ENCODE results near the gene RND2. TPM values are rescaled to one million over a fixed set of nuclear protein-coding genes. Genes with fewer than 3 reads are reported as not detected.

RND2 gene
- total and polyA plus RNA-seq, 4 donors: 1.9 to 2.8 (median 2.2) TPM

DNA sequence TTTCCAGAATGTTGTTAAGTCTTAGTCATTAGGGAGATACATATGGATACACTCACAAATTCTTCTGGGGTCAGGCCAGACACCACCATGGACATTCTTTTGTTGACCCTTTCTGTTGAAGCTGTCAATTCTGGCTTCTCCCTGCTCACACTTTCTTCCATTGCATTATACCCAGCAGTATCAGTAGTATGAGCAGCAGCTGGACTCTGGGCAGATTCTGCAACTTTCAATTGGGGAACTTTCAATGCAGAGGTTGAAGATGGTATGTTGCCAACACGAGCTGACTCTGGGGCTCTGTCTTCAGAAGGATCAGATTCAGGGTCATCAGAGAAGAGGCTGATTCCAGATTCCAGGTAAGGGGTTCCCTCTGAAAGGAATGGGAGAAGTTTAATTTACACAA is 45.8 kb downstream of the RND2 start:
- Histone ChIP-seq H3K27me3 (ENCODE audit: control insufficient read depth in 4 of 4, insufficient read depth in 4 of 4, low read length in 3 of 4) (no peaks in the 10 kb centered on the region), H3K4me3 (ENCODE audit: low read depth in 1 of 3, low read length in 3 of 3) (no peak overlapping the region), H3K9ac (ENCODE audit: low read depth in 1 of 2, low read length in 2 of 2) (no peak overlapping the region), H3K36me3 (ENCODE audit: control insufficient read depth in 4 of 4, insufficient read depth in 3 of 4, low read depth in 1 of 4, low read length in 3 of 4) (peaks cover 0 to 2% (median 0%) of the 10 kb centered on the region in 4 donors), H3K4me1 (ENCODE audit: control insufficient read depth in 4 of 4, insufficient read depth in 4 of 4, low read length in 3 of 4) (peaks cover 4 to 21% (median 20%) of the 10 kb centered on the region in 4 donors), H3K27ac (ENCODE audit: low read depth in 1 of 2, low read length in 2 of 2) (no peak overlapping the region), H3K9me3 (ENCODE audit: control insufficient read depth in 4 of 4, low read length in 3 of 4) (no peaks in the 10 kb centered on the region)
- 47% methylated on average over 1 of the region's 1 CpG for WGBS
- no peak for DNase-seq (ENCODE audit: low spot score)
- TF ChIP-seq, protein P1, sequence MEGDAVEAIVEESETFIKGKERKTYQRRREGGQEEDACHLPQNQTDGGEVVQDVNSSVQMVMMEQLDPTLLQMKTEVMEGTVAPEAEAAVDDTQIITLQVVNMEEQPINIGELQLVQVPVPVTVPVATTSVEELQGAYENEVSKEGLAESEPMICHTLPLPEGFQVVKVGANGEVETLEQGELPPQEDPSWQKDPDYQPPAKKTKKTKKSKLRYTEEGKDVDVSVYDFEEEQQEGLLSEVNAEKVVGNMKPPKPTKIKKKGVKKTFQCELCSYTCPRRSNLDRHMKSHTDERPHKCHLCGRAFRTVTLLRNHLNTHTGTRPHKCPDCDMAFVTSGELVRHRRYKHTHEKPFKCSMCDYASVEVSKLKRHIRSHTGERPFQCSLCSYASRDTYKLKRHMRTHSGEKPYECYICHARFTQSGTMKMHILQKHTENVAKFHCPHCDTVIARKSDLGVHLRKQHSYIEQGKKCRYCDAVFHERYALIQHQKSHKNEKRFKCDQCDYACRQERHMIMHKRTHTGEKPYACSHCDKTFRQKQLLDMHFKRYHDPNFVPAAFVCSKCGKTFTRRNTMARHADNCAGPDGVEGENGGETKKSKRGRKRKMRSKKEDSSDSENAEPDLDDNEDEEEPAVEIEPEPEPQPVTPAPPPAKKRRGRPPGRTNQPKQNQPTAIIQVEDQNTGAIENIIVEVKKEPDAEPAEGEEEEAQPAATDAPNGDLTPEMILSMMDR (IDR thresholded peaks at IDR 0.05; ENCODE audit: low read depth, low read length, missing input control): no peak
- TF ChIP-seq HNF4A (conservative IDR thresholded peaks at IDR 0.05) (peak; percentile 40 to 60), RAD21 (IDR thresholded peaks at IDR 0.05) (peak in 1 of 2 donors; percentile 48), RXRA (IDR thresholded peaks at IDR 0.05) (peak in 1 of 2 donors; percentile 37), SP1 (IDR thresholded peaks at IDR 0.05) (peak; percentile 18), JUND (IDR thresholded peaks at IDR 0.05) (no peak)

DNA sequence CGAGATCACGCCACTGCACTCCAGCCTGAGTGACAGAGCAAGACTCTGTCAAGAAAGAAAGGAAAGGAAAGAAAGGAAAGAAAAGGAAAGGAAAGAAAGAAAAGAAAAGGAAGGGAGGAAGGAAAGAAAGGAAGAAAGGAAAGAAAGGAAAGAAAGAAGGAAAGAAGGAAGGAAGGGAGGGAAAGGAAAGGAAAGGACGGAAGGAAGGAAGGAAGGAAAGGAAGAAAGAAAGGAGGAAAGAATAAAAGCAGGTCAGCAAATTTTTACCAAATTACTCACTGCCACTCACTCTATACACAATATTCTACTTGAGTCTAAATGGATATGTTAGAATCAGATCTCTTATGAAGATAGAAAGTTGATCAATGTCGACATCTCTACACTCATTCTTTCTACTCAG is 49.8 kb downstream of the RND2 start:
- 90% methylated on average over 4 of the region's 4 CpGs for WGBS
- peaks cover 0 to 2% (median 0%) of the 10 kb centered on the region in 4 donors for H3K36me3 ChIP-seq (ENCODE audit: control insufficient read depth in 4 of 4, insufficient read depth in 3 of 4, low read depth in 1 of 4, low read length in 3 of 4)
- no peaks in the 10 kb centered on the region for H3K27me3 ChIP-seq (ENCODE audit: control insufficient read depth in 4 of 4, insufficient read depth in 4 of 4, low read length in 3 of 4)
- H3K27ac ChIP-seq (ENCODE audit: low read depth in 1 of 2, low read length in 2 of 2): no peak overlapping the region
- H3K4me3 ChIP-seq (ENCODE audit: low read depth in 1 of 3, low read length in 3 of 3): no peak overlapping the region
- peaks cover 2 to 17% (median 11%) of the 10 kb centered on the region in 4 donors for H3K4me1 ChIP-seq (ENCODE audit: control insufficient read depth in 4 of 4, insufficient read depth in 4 of 4, low read length in 3 of 4)
- no peaks in the 10 kb centered on the region for H3K9me3 ChIP-seq (ENCODE audit: control insufficient read depth in 4 of 4, low read length in 3 of 4)
- no peak for DNase-seq (ENCODE audit: low spot score)
- TF ChIP-seq YY1 (IDR thresholded peaks at IDR 0.05) (no peak), RAD21 (IDR thresholded peaks at IDR 0.05) (no peak), SP1 (IDR thresholded peaks at IDR 0.05) (no peak)
- H3K9ac ChIP-seq (ENCODE audit: low read depth in 1 of 2, low read length in 2 of 2): no peak overlapping the region

DNA sequence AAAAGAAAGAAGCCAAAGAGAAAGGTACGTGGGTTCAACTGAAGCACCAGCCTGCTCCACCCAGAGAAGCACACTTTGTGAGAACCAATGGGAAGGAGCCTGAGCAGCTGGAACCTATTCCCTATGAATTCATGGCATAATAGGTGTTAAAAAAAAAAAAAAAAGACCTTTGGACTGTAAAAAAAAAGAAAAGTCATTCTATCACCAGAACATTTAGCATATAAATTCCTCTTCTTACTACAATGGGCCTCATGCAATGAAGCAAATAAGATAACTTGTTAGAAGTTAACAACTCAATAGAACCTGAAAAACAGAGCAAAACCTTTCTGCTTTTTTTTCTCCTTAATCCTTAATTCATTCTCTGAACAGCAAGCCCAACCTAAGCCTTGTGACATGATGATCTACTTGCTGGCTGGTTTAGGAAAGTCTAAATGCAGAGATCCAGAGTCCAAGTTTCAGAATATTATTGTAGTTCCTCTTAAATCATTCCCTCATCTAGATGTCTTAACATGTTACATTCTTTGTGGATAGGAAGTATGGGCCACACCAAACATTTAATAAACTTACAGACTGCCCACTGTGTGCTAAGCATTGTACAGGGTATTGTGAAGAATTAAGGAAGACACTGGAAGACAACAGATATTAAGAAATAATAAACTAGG is 54.7 kb downstream of the RND2 start:
- Histone ChIP-seq H3K27ac (ENCODE audit: low read depth in 1 of 2, low read length in 2 of 2) (no peak overlapping the region), H3K4me3 (ENCODE audit: low read depth in 1 of 3, low read length in 3 of 3) (no peak overlapping the region), H3K9ac (ENCODE audit: low read depth in 1 of 2, low read length in 2 of 2) (no peak overlapping the region), H3K27me3 (ENCODE audit: control insufficient read depth in 4 of 4, insufficient read depth in 4 of 4, low read length in 3 of 4) (no peaks in the 10 kb centered on the region), H3K36me3 (ENCODE audit: control insufficient read depth in 4 of 4, insufficient read depth in 3 of 4, low read depth in 1 of 4, low read length in 3 of 4) (peaks cover 0 to 3% (median 0%) of the 10 kb centered on the region in 4 donors), H3K9me3 (ENCODE audit: control insufficient read depth in 4 of 4, low read length in 3 of 4) (no peaks in the 10 kb centered on the region), H3K4me1 (ENCODE audit: control insufficient read depth in 4 of 4, insufficient read depth in 4 of 4, low read length in 3 of 4) (peaks cover 0 to 8% (median 4%) of the 10 kb centered on the region in 4 donors)
- WGBS: 76% methylated on average over 1 of the region's 1 CpG
- no peak for DNase-seq (ENCODE audit: low spot score)
- TF ChIP-seq GABPA (IDR thresholded peaks at IDR 0.05 in 1 of 2, conservative IDR thresholded peaks at IDR 0.05 in 1 of 2) (no peak), RXRA (IDR thresholded peaks at IDR 0.05) (no peak), HNF4A (conservative IDR thresholded peaks at IDR 0.05) (peak; percentile 43 to 45)

Other genes starting within 250 kb of the RND2 start
- 1 to 10 TPM in 1 of 2 donors, under 1 TPM in 1; 0.33 to 7.5 TPM for gene WNK4, start 244.6 kb upstream of the RND2 start, total RNA-seq
- under 1 TPM; 0.40 to 0.60 TPM for gene WNK4, start 244.6 kb upstream of the RND2 start, polyA plus RNA-seq
- gene COA3, start 226.5 kb upstream of the RND2 start, total RNA-seq: 10 to 100 TPM; 62.3 to 74.1 TPM
- 100 to 1,000 TPM; 132 to 294 TPM for gene COA3, start 226.5 kb upstream of the RND2 start, polyA plus RNA-seq
- under 1 TPM in 1 of 2 donors, not detected in 1; 0.93 TPM for gene CNTD1, start 226.4 kb upstream of the RND2 start, total RNA-seq
- under 1 TPM; 0.28 to 0.89 TPM for gene CNTD1, start 226.4 kb upstream of the RND2 start, polyA plus RNA-seq
- gene BECN1, start 200.9 kb upstream of the RND2 start, total RNA-seq: 10 to 100 TPM; 47.6 to 64.1 TPM
- 10 to 100 TPM; 37.7 to 44.2 TPM for gene BECN1, start 200.9 kb upstream of the RND2 start, polyA plus RNA-seq
- 10 to 100 TPM; 25.0 to 46.7 TPM for gene PSME3, start 191.8 kb upstream of the RND2 start, total RNA-seq
- gene PSME3, start 191.8 kb upstream of the RND2 start, polyA plus RNA-seq: 10 to 100 TPM; 33.0 to 55.3 TPM
- gene AOC2, start 180.7 kb upstream of the RND2 start, total RNA-seq: 1 to 10 TPM in 1 of 2 donors, under 1 TPM in 1; 0.33 to 2.4 TPM
- gene AOC2, start 180.7 kb upstream of the RND2 start, polyA plus RNA-seq: under 1 TPM; 0.17 to 0.50 TPM
- gene AOC3, start 174.0 kb upstream of the RND2 start, total RNA-seq: 1 to 10 TPM; 2.4 to 6.9 TPM
- gene AOC3, start 174.0 kb upstream of the RND2 start, polyA plus RNA-seq: 10 to 100 TPM in 1 of 2 donors, 1 to 10 TPM in 1; 2.0 to 18.2 TPM
- gene G6PC1, start 124.4 kb upstream of the RND2 start, total RNA-seq: 100 to 1,000 TPM in 1 of 2 donors, 10 to 100 TPM in 1; 23.8 to 271 TPM
- gene G6PC1, start 124.4 kb upstream of the RND2 start, polyA plus RNA-seq: 100 to 1,000 TPM in 1 of 2 donors, 10 to 100 TPM in 1; 84.7 to 144 TPM
- gene AARSD1, start 60.8 kb upstream of the RND2 start, total RNA-seq: 10 to 100 TPM in 1 of 2 donors, 1 to 10 TPM in 1; 8.2 to 17.8 TPM
- gene AARSD1, start 60.8 kb upstream of the RND2 start, polyA plus RNA-seq: 10 to 100 TPM; 21.3 to 25.2 TPM
- under 1 TPM; 0.08 to 0.19 TPM for gene PTGES3L, start 45.2 kb upstream of the RND2 start, total RNA-seq
- gene PTGES3L, start 45.2 kb upstream of the RND2 start, polyA plus RNA-seq: under 1 TPM in 1 of 2 donors, not detected in 1; 0.13 TPM
- 1 to 10 TPM; 5.6 to 8.1 TPM for gene RUNDC1, start 44.7 kb upstream of the RND2 start, total RNA-seq
- gene RUNDC1, start 44.7 kb upstream of the RND2 start, polyA plus RNA-seq: 1 to 10 TPM; 2.9 to 3.2 TPM
- gene RPL27, start 26.8 kb upstream of the RND2 start, total RNA-seq: 100 to 1,000 TPM; 188 to 422 TPM
- 100 to 1,000 TPM; 463 to 928 TPM for gene RPL27, start 26.8 kb upstream of the RND2 start, polyA plus RNA-seq
- 10 to 100 TPM; 11.9 to 20.7 TPM for gene IFI35, start 18.4 kb upstream of the RND2 start, total RNA-seq
- 10 to 100 TPM; 23.4 to 34.6 TPM for gene IFI35, start 18.4 kb upstream of the RND2 start, polyA plus RNA-seq
- 10 to 100 TPM; 16.3 to 18.7 TPM for gene VAT1, start 2.8 kb upstream of the RND2 start, total RNA-seq
- gene VAT1, start 2.8 kb upstream of the RND2 start, polyA plus RNA-seq: 10 to 100 TPM; 32.1 to 38.8 TPM
- 10 to 100 TPM in 1 of 2 donors, 1 to 10 TPM in 1; 8.9 to 18.6 TPM for gene BRCA1, start 100.1 kb downstream of the RND2 start, total RNA-seq
- gene BRCA1, start 100.1 kb downstream of the RND2 start, polyA plus RNA-seq: 10 to 100 TPM in 1 of 2 donors, 1 to 10 TPM in 1; 1.5 to 16.8 TPM
- gene NBR1, start 146.0 kb downstream of the RND2 start, total RNA-seq: 10 to 100 TPM; 59.3 to 74.6 TPM
- 10 to 100 TPM; 18.2 to 30.1 TPM for gene NBR1, start 146.0 kb downstream of the RND2 start, polyA plus RNA-seq
- gene TMEM106A, start 186.6 kb downstream of the RND2 start, total RNA-seq: 1 to 10 TPM; 2.9 to 3.8 TPM
- gene TMEM106A, start 186.6 kb downstream of the RND2 start, polyA plus RNA-seq: 1 to 10 TPM; 1.3 to 2.3 TPM
- not detected for gene CCDC200, start 203.4 kb downstream of the RND2 start, total RNA-seq
- gene CCDC200, start 203.4 kb downstream of the RND2 start, polyA plus RNA-seq: 1 to 10 TPM in 1 of 2 donors, not detected in 1; 1.3 TPM
- not detected for gene RNU2-1, start 208.7 kb downstream of the RND2 start, total RNA-seq
- gene RNU2-1, start 208.7 kb downstream of the RND2 start, polyA plus RNA-seq: 1 to 10 TPM in 1 of 2 donors, not detected in 1; 3.4 TPM